Stimulated activated CD8-positive, alpha-beta memory T cell treated with anti-CD3 and anti-CD28 coated beads, Interleukin-2, amount 100 ng/mL, for 1 hour (primary cell): ENCODE data around the gene HOXB5.

ENCODE experiments used
- DNase-seq, 2 donors: peaks; one replicate each; pipeline ENCODE4 v3.0.0-alpha.2; 2020; ENCODE audit warnings: low read depth in 2 of 2

HOXB5 gene

DNA sequence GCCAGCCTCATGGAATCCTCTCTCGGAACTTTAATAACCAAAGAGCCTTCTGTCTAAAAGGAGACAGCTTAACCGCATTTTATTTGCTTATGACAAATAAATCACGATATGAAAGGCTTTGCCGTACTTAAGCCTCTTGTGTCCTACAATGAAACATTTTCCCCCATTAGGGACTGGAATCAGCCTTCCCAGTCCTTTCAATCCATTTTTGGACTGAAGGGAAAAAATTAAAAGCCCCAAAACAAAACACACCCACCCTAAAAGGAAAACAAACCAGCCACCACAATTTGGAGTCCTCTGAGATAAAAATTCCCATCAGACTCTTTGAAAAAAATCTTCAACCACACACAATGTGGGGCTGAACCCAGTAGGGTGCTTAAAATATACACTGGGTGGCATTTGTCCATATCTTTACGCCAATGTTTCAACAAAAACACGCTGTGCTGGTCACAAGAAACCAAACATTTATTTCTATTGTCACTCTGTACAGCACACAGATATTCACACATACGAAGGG is 18.5 kb downstream of the HOXB5 start:
- no peak for DNase-seq

- no peak for DNase-seq
Observed at GRCh38 chr17:48574505-48575065, 19.0 kb downstream of the HOXB5 start.

- no peak for DNase-seq
Observed at GRCh38 chr17:48571826-48572417, 21.7 kb downstream of the HOXB5 start.

DNA sequence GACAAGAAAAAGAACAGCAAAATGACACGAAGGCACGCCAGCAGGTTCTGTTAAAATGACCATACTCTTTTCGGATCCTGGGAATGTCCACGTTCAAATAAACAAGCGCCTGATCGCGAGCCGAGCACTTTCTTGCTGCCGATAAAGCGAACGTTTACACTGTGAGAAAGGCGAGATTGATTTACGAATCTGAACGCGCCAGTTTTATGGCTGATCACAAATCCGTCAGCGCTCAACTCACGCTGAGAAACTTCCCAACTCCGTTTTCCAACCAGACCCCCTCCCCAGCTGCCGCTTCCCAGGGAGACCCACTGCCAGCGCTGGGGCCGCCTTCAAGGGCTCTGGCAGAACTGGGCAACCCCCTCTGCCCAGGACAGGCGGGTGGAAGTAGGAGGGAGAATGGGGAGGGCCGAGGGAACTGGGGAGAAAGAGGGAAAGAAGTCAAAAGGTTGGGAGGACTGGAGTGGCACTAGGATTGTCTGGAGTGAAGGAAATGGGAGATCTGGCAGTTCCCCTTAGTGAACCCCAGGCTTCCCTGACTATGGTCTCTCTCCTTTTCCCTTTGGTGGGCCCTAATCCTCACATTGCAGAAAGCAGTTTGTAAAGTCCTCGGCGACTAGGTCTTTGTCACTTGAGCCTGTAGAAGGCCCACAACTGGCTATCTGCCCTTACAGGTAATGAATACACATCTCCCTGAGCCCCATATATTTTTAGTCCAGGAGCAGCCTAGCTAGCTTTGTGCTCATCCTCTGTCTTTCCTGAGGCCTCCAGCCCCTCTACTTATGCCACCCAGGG is 22.4 kb downstream of the HOXB5 start:
- DNase-seq: no peak

DNA sequence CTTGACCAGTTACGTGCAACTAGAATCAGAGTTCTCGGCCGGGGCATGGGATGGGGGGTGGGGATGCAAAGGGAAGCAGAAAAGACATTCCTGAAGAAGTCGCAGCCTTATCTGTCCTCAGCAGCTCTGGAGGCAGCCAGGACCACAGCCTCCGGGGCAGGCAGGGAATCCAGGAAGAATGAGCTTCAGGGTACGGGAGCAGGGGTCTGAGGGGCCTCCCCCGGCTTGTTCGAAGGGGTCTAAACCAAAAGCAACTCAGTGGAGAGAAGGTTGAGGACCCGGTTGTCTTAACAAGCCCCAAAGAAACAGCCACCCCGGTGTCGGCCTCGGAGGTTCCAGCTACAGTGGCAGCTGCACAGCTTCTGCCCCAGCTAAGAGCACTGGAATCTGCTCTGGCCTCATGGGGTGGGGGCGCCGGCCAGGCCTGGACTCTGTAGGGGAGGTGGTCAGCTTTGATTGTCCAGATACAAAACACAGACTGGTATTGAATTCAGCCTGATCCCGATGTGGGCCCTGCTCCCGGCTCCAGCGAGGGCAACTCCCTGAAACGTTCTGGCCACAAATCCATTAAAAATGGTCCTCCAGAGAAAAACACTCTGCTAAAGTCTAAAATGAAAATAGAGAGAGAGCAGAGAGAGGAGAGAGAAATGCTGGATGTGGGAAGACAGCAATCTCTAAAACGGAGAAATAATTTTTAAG is 23.1 kb downstream of the HOXB5 start:
- no peak for DNase-seq

DNA sequence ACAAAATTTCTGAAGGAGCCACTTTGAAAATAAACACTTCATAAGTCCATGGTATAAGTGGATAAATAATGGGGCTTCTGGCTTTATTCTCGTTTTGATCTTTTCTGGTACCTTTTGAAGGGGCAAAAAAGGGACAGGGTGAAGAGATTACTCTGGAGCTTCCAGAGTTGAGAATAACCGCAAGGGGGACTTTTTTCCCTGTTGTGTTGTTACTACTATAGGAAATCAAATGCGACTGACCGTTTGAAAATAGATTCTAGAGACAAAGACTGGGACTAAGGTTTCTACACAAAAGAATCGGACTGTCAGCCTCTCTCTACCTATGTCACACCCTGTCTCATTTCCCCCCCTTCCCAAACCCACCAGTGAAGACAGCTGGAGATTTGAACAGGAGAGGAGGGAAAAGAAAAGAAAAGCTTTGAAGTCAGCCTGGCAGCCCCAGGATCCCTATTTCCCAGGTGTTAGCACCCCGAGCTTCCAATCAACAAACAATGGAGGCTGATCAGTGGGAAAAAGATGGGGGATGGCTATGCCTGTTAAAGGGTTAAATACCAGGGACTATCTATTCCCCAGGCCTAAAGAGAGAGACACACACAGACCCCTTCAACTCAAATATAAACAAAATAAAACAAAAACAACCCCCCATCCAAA is 23.8 kb downstream of the HOXB5 start:
- DNase-seq: no peak

DNA sequence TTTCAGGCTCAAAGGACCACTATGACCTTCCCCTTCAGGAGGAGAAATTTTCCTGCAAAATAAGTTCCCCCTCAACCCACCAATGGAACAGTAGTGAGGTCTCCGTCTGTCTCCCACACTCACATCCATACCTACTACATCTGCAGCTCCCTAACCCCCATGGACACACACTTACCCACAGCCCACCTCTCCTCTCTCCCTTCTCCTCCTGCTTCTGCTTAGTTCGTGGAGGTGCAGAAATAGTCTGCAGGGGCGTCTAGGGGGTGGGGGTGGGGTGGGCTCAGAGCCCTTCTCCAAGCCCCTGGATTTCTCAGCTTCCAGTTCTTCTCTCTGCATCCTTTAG is 24.4 kb downstream of the HOXB5 start:
- no peak for DNase-seq

DNA sequence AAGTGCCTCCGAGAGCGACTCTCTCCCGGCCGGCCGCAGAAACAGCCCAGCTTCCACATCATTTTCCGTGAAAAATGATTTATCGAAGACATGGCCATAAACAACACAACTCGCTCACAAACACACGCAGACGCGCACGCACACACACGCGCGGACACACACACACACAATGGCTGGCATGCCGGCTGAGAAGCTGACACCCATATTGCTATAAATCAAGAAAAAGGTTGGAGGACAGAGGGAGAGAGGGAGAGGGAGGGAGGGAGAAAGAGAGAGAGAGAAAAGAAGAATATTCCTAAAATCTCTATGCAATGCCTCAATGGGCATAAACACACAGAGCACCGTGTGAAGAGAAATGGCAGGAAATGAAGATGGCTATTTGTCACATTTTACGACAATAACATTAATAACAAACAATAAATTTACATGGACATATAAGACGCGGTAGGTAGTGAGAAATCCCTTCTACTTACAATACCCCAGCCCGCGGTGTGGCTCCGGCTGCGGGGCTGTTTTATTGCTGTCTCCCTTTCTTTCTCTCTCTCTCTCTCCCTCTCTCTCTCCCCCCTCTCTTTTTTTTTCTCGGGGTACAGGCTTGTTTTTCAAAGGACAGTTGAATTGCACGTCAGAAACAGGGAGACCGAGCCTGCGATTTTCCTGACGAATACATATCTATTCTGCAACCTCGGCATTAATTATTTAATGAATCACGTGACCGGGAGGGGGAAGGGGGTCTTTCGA is 24.9 kb downstream of the HOXB5 start:
- no peak for DNase-seq

GRCh38 chr17:48567646-48568354 is 25.8 kb downstream of the HOXB5 start:
- DNase-seq: no peak

GRCh38 chr17:48567209-48567608 is 26.4 kb downstream of the HOXB5 start:
- no peak for DNase-seq

- DNase-seq: no peak
Observed at GRCh38 chr17:48566717-48567116, 26.9 kb downstream of the HOXB5 start.

DNA sequence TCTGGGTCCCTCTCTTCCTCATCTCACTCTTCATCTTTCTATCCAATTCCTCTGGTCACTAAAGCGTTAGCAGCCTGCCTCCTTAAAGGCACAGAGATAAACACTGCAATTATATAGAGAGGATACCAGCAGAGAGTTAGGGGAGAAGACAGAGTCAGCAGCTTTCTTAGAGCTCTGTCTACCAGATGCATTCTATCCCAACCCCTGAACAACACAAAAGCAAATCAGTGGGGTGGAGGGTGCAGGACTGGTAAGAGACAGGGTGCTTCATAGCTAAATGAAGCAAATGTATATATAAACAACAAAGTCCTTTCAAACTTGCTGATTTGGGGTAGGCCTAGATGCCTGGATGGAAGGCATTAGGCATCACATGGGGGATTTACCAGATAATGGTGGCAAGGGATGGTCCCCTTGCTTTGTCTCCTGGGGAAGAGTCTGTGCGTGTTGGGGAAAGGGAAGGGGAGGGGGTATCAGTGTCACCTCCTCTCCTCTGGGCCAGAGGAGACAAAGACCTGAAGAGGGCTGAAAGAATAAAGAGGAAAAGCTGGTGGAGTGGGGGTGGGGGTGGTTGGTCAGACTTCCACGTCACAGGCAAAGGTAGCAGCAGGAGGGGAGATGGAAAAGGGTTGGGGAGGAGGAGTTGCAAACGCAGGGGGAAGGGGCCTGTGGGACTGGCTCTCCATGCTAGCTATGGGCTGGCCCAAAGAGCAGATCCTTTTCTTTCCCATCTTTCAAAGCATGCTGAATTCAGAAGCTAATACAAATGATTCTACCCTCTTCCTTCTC is 27.5 kb downstream of the HOXB5 start:
- DNase-seq: no peak

- no peak for DNase-seq
Observed at GRCh38 chr17:48565022-48565554, 28.5 kb downstream of the HOXB5 start.

DNA sequence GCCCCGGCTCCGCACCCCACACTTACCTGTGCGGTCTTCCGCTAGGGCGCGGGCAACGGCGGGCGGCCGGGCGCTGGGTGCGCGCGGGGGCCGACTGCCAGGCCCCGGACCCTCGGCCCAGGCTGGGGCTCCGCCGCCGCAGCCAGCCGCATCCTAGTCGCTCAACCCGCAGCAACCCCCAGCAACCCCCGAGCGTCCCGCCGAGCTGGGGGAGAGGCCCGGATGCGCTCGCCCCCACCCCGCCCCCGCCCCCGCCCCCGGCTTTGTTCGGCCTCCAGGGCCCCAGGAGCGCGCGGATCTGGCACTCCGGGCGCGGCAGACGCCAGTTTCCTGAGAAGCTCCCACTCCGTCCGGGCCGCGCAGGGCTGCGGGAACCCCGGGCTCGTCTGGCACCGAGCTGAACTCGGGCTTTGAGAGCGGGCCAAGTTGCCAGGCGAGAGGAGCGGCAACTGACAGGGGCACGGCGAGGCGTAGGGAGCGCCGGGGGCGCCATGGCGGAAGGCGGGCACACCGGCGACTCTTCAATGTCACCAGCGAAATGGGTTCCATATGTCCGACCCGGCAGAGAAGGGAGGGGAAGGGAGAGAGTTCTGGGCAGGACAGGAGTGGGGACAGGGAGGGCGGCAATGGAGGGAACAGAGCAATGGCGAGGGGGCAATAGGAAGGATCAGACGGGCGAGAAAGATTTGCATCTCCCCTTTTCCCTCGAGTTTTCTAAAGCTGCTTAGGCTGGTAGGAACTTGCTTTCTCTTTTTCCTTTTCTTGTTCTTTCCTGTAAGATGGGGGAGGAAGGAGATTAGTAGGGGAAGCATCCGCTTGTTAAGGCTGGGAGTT is 29.2 kb downstream of the HOXB5 start:
- no peak for DNase-seq

DNA sequence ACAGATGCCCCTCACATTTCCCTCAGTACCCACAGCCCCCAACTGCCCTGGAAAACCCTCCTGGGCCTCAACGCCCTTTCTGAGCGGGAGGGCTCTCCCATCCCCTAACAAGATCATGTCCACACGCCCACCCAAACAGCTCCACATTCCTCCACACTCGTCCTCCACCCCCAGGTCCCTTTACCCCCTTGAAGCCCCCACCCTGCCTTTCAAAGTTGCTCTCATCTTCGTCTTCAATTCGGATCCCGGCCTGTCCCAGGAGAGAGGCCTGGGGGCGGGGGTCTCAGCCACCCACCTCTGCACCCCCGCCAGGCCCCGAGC is 29.8 kb downstream of the HOXB5 start:
- no peak for DNase-seq

DNA sequence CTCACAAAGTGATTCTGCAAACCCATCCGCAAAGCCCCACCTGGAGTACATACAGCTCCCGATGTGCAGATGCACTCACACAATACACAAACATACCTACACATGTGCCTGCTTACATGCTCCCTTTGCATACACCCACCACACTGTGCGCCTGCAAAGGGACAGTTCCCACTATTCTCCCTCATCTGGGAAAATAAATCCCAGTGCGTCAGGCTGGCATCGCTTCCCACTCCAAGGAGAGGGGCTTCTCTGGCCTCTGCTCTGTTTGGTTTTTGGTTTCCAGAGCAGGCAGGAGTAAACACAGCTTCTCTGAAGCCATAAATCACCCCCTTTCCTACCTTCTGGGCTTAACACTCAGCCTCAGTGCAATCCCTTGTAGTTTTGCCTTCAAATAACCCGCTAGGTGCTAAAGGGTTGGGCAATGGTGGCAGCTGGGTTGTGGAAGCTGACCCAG is 30.2 kb downstream of the HOXB5 start:
- no peak for DNase-seq

DNA sequence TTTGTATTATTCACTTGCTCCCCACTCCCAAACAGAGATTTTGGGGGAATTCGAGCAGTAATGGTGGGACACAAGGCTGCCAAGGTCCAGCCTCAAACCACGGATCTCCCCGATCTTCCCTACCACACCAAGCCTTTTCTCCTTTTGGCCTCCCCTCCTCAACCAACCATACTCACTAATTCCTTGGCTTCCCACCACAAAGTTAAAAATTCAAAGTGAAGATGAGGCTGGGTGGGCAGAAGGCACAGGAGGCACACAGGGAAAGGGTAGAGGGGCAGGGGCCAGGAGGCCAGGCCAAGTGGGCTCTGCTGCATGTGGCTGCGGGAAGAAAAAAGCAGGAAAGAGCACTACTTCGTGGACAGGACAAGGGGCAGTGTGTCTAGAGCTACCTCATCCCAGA is 30.6 kb downstream of the HOXB5 start:
- DNase-seq: no peak

DNA sequence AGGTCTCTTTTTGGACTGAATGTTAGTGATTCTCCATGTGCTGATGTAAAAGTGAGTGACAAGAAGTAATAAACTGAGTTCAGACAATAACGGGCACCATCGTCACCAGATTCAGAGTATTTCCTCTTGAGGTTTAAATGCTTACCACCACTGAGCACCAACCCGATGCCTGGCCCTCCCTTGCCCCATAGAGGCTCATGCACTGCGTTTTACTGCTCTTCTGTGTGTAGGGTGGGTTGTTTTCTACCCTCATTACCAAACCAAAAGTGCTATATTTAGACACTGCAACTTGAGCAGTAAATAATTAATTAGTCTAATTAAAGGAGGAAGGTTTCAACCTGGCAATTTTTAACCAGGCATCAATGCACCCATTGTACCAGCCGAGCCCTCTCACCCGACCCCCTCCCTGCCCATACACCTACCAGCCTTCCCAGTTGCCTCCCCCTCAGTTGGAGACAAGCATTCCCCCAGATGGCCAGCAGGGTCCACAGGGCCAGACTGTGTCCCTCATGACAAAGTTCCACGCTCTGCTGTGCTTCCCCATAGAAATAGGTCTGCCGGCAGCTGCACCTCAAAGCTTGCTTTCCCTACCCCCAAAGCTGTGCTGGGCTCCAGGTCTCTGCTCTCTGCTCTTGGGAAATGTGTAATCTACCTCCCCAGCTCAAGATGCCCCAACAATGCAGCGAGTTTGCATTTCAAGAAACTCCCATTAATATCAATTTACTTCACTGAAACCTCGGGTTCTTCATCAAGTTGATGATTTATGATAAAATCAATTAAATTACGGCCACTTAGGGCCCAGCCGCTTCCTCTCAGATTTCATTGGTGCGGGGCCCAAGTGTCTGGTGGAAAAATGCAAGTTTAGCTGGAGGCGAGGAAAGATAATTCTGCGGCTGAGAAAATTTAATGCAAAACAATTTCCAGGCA is 31.4 kb downstream of the HOXB5 start:
- DNase-seq: no peak
